ENCODE data around the gene UFSP2. TPM values are rescaled to one million over a fixed set of nuclear protein-coding genes. Genes with fewer than 3 reads are reported as not detected.
"Not testable (repeated sequence)": the region's sequence is repeated elsewhere in the genome, so short reads cannot be mapped to it uniquely, and the experiment has no call there.

Gene UFSP2
- total RNA-seq, 1 donor = 14.6 TPM

DNA sequence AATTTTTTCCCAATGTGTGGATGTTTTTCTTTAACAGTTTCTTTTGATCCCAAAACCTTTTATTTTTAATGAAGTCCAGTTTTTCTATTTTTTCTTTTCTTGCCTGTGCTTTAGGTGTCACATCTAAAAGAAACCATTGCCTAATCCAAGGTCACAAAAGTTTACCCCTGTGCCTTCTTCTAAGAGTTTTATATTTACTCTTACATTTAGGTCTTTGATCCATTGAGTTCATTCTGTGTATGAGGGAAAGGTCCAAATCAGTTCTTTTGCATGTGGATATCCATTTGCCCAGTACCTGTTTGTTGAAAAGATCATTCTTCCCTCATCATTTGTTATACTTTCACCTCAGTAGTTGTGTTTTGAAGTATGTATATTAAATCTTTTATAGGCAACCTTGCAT lies 43.0 kb downstream of the UFSP2 start:
- Histone ChIP-seq H3K4me3 (ENCODE audit: low read length) (no peak overlapping the region), H3K27me3 (ENCODE audit: insufficient read depth, low read length) (peaks cover 26% of the 10 kb centered on the region), H3K9me3 (ENCODE audit: low read depth, low read length) (no peaks in the 10 kb centered on the region), H3K4me1 (ENCODE audit: insufficient read depth, low read length) (peaks cover 4% of the 10 kb centered on the region)

- Histone ChIP-seq H3K4me3 (ENCODE audit: low read length) (no peak overlapping the region), H3K9me3 (ENCODE audit: low read depth, low read length) (no peaks in the 10 kb centered on the region)
These were observed 44.2 kb downstream of the UFSP2 start for GRCh38 chr4:185381288-185382196.

DNA sequence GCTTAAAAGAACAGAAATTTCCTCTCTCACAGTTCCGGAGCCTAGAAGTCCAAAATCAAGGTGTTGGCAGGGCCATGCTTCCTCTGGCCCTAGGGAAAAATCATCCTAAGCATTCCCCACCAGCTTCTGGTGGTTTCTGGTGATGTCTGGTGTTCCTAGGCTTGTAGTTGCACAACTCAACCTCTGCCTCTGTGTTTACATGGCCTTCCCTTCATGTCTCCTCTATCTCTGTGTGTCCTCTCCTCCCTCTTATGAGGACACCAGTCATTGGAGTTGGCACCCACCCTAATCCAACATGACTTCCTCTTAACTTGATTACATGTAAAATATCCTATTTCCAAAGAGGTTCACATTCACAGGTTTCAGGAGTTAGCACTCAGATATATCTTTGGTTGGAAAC lies 45.4 kb downstream of the UFSP2 start:
- Histone ChIP-seq H3K4me1 (ENCODE audit: insufficient read depth, low read length) (peaks cover 4% of the 10 kb centered on the region), H3K4me3 (ENCODE audit: low read length) (no peak overlapping the region), H3K27me3 (ENCODE audit: insufficient read depth, low read length) (peaks cover 18% of the 10 kb centered on the region), H3K9me3 (ENCODE audit: low read depth, low read length) (no peaks in the 10 kb centered on the region)

More at GRCh38 chr4:185381288-185382196, 44.2 kb downstream of the UFSP2 start:
- Histone ChIP-seq H3K27me3 (ENCODE audit: insufficient read depth, low read length) (peaks cover 26% of the 10 kb centered on the region), H3K4me1 (ENCODE audit: insufficient read depth, low read length) (peaks cover 4% of the 10 kb centered on the region)

- no peaks in the 10 kb centered on the region for H3K9me3 ChIP-seq (ENCODE audit: low read depth, low read length)
- peaks cover 14% of the 10 kb centered on the region for H3K27me3 ChIP-seq (ENCODE audit: insufficient read depth, low read length)
- no peak overlapping the region for H3K4me3 ChIP-seq (ENCODE audit: low read length)
- H3K4me1 ChIP-seq (ENCODE audit: insufficient read depth, low read length) = no peaks in the 10 kb centered on the region
These were observed 46.2 kb downstream of the UFSP2 start for GRCh38 chr4:185379326-185380295.

DNA sequence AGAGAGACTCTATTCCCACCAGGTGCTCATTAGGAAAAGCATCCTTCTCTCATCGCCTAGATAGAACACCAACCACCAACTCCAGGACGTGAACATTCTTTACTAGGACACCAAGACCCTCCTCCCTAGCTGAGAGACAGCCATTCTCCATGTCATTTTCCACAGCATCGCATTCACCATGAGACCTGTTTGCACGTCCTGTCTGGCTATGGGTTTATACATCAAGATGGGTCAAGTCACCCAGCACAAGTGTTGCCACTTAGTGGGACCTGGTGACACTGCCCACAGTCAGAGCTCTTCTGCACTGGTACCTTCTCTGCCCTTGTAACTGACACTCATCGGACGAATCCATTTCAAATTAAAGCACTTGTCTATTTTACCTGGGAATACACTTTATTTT lies 47.5 kb downstream of the UFSP2 start:
- H3K4me3 ChIP-seq (ENCODE audit: low read length) = no peak overlapping the region
- H3K9me3 ChIP-seq (ENCODE audit: low read depth, low read length) = no peaks in the 10 kb centered on the region
- H3K4me1 ChIP-seq (ENCODE audit: insufficient read depth, low read length) = no peaks in the 10 kb centered on the region
- H3K27me3 ChIP-seq (ENCODE audit: insufficient read depth, low read length) = peaks cover under 1% of the 10 kb centered on the region

DNA sequence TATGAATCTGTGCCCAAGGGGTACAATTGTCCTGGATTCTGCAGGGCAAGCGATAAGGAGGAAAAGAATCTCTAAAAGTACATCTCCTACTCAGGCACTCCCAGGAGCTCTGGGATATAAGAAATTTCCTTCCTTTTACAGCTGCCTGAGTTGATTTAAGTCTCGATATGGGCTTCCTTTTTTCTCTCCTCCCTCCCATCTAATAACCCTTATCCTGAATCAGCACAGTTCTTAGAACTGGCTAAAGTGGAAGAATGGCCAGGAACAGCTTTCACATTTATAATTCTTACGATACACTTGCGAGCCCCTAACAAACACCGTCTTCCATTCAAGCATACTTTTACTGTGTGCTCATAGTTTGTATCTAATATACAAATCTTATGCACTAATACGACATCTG lies 51.2 kb downstream of the UFSP2 start:
- Histone ChIP-seq H3K9me3 (ENCODE audit: low read depth, low read length) (no peaks in the 10 kb centered on the region), H3K27me3 (ENCODE audit: insufficient read depth, low read length) (no peaks in the 10 kb centered on the region), H3K4me3 (ENCODE audit: low read length) (no peak overlapping the region), H3K4me1 (ENCODE audit: insufficient read depth, low read length) (no peaks in the 10 kb centered on the region)

DNA sequence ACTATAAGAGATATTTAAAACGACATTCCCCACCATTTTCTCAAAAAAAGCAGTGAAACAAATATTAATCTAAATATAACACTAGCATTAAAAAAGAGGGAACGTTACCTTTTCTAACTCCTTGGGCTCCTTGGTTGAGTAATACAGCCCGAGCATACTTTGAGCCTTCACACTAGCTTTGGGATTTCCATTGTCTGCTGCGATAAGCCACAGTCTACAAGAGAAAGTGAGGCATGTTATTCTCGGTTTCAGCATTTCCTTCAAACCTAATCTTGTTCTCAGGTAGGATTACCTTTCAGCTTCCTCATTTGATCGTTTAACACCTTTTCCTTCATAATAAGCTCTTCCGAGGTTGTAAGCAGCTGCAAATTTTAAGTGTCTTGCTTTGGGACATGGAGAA lies 51.7 kb downstream of the UFSP2 start:
- Histone ChIP-seq H3K4me1 (ENCODE audit: insufficient read depth, low read length) (no peaks in the 10 kb centered on the region), H3K27me3 (ENCODE audit: insufficient read depth, low read length) (no peaks in the 10 kb centered on the region), H3K4me3 (ENCODE audit: low read length) (no peak overlapping the region), H3K9me3 (ENCODE audit: low read depth, low read length) (no peaks in the 10 kb centered on the region)

DNA sequence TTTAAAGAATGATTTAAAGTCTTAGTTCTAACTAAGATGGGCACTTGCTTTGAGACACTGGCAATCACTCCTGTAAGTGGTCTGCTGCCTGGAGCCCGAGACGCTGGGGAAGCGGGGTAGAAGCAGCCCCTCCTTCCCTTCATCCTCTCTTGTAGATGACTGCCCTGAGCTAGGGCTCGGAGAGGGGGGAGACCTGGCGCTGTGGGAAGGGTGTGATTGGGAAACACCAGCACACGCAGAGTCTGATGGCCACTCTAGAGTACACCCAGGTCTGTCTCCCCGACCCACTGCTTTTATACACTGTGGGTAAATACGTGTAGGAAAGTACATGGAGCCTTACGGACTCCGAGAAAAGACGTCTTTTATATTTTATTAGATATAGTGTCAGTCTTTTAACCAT lies 54.1 kb downstream of the UFSP2 start:
- Histone ChIP-seq H3K4me1 (ENCODE audit: insufficient read depth, low read length) (no peaks in the 10 kb centered on the region), H3K4me3 (ENCODE audit: low read length) (no peak overlapping the region), H3K27me3 (ENCODE audit: insufficient read depth, low read length) (no peaks in the 10 kb centered on the region), H3K9me3 (ENCODE audit: low read depth, low read length) (no peaks in the 10 kb centered on the region)

DNA sequence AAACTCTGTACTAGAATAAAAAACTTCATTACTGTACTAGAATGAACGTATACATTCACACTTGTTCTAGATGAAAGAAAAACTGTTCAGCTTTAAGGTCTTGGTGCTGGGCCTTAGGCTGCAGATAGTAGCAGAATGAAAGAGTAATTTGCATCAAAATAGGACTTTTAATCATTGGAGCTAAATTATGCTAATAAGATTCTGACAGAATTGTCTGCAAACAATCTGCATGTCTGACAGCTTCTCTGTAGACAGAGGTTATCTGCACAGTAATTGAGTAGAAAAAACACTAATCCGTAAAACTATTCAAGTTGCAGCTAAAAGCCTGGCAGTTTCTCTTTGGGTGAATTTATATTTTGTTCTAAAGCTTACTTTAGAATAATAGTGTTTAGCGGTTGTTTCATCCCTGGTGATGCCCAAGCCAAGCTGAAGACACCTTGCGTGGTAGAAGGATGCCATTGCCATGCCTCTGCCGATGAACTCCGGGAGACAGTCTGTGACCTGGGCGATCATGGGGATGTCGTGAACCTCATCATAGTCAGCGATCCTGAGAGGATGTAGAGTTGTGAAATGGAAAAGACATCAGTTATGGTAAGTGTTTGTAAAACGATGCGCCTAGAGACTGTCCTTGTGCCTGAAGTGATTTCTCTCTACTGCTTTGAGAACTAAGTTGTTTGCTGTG lies 55.4 kb downstream of the UFSP2 start:
- Histone ChIP-seq H3K27me3 (ENCODE audit: insufficient read depth, low read length) (no peaks in the 10 kb centered on the region), H3K4me3 (ENCODE audit: low read length) (no peak overlapping the region), H3K9me3 (ENCODE audit: low read depth, low read length) (no peaks in the 10 kb centered on the region), H3K4me1 (ENCODE audit: insufficient read depth, low read length) (no peaks in the 10 kb centered on the region)

DNA sequence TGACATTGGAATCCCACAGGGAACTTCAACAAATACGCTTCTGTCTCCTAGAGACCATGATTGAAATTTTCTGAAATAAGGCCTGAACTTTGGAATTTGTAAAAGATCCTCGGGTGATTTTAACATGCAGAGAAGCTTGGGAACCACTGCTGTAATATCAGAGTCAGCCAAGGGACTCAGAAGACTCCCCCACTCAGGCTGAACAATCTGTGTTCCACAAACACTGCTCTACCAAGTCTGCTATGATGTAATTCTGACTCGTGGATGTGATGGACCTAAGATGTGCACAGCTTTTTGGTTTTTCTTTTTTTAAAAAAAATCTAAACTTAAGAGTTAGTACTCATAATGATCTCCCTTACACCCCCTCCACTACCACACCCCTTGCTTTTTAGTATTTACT lies 56.0 kb downstream of the UFSP2 start:
- no peaks in the 10 kb centered on the region for H3K4me1 ChIP-seq (ENCODE audit: insufficient read depth, low read length)
- H3K4me3 ChIP-seq (ENCODE audit: low read length) = no peak overlapping the region
- no peaks in the 10 kb centered on the region for H3K27me3 ChIP-seq (ENCODE audit: insufficient read depth, low read length)
- no peaks in the 10 kb centered on the region for H3K9me3 ChIP-seq (ENCODE audit: low read depth, low read length)

DNA sequence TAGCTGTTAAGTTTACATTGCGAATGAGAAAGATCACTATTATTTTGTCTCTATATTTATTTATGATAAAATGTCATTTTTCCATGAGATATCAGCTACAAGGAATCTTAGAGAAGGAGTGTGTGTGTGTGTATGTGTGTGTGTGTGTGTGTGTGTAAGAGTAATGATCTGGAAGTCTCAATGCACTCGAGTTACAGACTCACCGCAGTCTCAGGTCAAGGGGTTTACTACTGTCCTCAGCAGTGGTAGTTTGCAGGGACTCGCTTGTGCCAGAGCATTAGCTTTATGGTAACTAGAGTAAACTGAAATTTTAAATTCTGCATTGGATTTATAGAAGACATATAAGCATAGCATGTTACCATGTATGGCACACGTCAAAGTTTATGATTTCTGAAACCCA lies 60.9 kb downstream of the UFSP2 start:
- Histone ChIP-seq H3K4me1 (ENCODE audit: insufficient read depth, low read length) (no peaks in the 10 kb centered on the region), H3K4me3 (ENCODE audit: low read length) (no peak overlapping the region), H3K9me3 (ENCODE audit: low read depth, low read length) (no peaks in the 10 kb centered on the region), H3K27me3 (ENCODE audit: insufficient read depth, low read length) (no peaks in the 10 kb centered on the region)

GRCh38 chr4:185363251-185363650 lies 62.5 kb downstream of the UFSP2 start:
- Histone ChIP-seq H3K27me3 (ENCODE audit: insufficient read depth, low read length) (no peaks in the 10 kb centered on the region), H3K4me1 (ENCODE audit: insufficient read depth, low read length) (no peaks in the 10 kb centered on the region), H3K4me3 (ENCODE audit: low read length) (no peak overlapping the region), H3K9me3 (ENCODE audit: low read depth, low read length) (no peaks in the 10 kb centered on the region)

GRCh38 chr4:185362570-185362969 lies 63.2 kb downstream of the UFSP2 start:
- not testable (repeated sequence) for H3K4me3 ChIP-seq (ENCODE audit: low read length); H3K27me3 ChIP-seq (ENCODE audit: insufficient read depth, low read length); H3K4me1 ChIP-seq (ENCODE audit: insufficient read depth, low read length); H3K9me3 ChIP-seq (ENCODE audit: low read depth, low read length)

DNA sequence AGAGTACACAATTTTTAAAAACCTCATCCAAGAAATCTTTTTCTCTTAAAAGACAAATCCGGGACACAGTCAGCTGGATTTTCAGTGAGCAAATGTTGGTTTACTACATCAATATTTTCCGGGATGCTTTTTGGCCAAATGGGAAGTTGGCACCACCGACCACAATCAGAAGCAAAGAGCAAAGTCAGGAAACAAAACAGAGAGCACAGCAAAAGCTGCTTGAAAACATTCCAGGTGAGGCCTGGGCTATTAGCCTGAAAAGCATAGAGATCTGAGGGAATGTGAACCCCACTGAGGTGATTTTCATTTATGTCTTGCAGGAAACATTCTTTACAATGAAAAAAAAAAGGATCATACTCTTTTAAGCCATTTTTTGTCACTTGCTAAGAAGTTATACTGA lies 63.9 kb downstream of the UFSP2 start:
- Histone ChIP-seq H3K4me1 (ENCODE audit: insufficient read depth, low read length) (no peaks in the 10 kb centered on the region), H3K9me3 (ENCODE audit: low read depth, low read length) (no peaks in the 10 kb centered on the region), H3K27me3 (ENCODE audit: insufficient read depth, low read length) (no peaks in the 10 kb centered on the region), H3K4me3 (ENCODE audit: low read length) (no peak overlapping the region)
